Endothelial cell of umbilical vein (primary cell): ENCODE results near the gene TULP1.

ENCODE experiments used
- GATA2 ChIP-seq: IDR thresholded peaks from 2 replicates; pipeline ENCODE4 v1.7.0; 2011; ENCODE audit warnings: low read depth, mild to moderate bottlenecking, moderate library complexity, mixed read lengths, low read length; ENCODE audit not compliant: insufficient read length, insufficient read depth
- JUN ChIP-seq: IDR thresholded peaks from 2 replicates; pipeline ENCODE4 v1.6.1; 2011; ENCODE audit warnings: borderline replicate concordance, low read depth; ENCODE audit not compliant: insufficient read length, insufficient read depth
- POLR2A ChIP-seq: IDR thresholded peaks from 2 replicates; pipeline ENCODE4 v1.6.1; 2012; ENCODE audit warnings: low read depth, mild to moderate bottlenecking, control low read depth, low read length
- POLR2AphosphoS5 ChIP-seq: IDR thresholded peaks from 2 replicates; pipeline ENCODE4 v1.6.1; 2012; ENCODE audit warnings: low read depth, mild to moderate bottlenecking, control low read depth, low read length, moderate library complexity; ENCODE audit not compliant: insufficient read depth

DNA sequence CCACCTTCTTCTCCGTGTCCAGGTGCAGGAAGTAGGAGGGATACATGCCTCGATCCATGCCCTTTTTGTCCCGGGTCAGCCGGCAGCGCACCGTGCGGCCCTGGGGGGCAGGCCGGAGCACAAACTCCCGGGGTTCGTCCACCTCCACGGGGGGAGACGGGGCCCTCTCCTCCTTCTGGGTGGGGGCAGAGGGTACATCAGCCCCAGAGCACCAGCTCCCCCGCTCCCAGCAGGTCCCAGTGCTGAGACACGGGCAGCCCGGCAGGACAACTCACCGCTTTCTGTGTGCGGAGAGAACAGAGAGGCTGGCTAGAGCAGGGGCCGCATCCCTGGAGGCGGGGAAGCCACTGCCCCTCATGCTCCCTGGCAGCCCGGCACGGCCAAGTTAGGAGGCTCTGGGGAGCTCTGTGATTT lies 6.7 kb downstream of the TULP1 start:
- TF ChIP-seq POLR2A (no peak), POLR2AphosphoS5 (no peak), JUN (no peak), GATA2 (no peak)
